GM12801 (cell line): ENCODE measurements around the gene PLEKHJ1.

ENCODE experiments used
- TF ChIP-seq, protein P1 (sequence below): IDR thresholded peaks from one replicate; pipeline ENCODE4 v1.5.1; 2011; ENCODE audit warnings: control low read depth; ENCODE audit not compliant: insufficient read length; ENCODE audit errors: extremely low read depth

The PLEKHJ1 gene

DNA sequence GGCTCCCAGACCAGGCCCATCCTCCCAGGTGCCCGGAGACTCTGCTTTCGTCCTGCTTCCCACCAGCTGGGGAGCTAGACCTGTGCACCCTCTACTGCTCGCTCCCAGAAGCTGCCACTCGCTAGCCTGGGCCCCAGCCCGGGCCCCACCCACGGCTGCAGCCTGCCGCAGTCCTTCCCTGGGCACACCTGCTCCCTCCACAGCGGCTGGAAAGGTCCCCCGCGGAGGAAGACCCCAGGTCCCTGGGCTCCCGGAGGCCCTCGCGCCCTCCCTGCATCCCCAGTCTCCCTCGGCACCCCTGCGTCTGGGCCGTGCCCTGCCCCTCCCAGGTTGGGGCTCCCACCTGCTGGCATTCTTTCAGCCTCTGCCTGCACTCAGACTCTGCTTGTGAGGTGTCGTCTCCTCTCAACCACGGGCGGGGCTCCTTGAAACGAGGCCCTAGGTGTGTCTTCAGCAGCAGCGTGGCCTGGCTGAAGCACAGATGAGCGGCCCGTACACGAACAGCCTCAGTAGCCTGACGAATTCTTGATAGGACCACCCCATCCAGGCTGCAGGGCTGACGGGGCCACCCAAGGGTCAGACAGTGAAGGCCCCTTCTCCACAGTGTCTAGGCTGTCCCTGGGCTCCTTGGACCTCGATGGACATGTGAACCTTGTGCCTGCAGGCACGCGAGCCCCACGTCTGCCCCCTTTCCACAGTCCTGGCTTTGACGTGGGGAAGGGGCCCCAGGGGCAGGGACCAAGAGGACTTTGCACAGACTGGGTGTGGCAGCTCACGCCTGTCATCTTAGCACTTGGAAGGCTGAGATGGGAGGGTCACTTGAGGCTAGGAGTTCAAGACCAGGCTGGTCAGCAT is 44.4 kb downstream of the PLEKHJ1 start:
- TF ChIP-seq, protein P1, sequence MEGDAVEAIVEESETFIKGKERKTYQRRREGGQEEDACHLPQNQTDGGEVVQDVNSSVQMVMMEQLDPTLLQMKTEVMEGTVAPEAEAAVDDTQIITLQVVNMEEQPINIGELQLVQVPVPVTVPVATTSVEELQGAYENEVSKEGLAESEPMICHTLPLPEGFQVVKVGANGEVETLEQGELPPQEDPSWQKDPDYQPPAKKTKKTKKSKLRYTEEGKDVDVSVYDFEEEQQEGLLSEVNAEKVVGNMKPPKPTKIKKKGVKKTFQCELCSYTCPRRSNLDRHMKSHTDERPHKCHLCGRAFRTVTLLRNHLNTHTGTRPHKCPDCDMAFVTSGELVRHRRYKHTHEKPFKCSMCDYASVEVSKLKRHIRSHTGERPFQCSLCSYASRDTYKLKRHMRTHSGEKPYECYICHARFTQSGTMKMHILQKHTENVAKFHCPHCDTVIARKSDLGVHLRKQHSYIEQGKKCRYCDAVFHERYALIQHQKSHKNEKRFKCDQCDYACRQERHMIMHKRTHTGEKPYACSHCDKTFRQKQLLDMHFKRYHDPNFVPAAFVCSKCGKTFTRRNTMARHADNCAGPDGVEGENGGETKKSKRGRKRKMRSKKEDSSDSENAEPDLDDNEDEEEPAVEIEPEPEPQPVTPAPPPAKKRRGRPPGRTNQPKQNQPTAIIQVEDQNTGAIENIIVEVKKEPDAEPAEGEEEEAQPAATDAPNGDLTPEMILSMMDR = no peak

DNA sequence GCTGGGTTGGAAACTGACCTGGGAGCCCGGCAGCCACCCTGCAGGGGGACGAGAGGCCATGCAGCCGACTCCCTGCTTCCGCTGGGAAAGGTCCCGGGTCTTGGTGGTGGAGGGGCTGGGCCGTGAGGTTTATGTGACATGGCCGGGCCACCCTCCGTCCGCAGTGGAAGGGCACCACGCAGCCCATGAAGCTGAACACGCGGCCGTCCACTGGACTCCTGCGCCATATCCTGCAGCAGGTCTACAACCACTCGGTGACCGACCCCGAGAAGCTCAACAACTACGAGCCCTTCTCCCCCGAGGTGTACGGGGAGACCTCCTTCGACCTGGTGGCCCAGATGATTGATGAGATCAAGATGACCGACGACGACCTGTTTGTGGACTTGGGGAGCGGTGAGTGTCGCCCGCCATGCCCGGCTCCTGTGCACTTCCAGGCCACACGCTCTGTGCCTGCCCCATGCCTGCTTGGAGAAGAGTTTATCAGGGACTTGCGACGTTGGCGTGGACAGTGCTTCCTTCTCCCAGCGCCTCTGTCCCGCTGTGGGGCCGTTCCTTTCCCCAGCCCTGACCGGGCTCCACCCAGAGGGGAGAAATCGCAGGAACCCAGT is 45.2 kb downstream of the PLEKHJ1 start:
- TF ChIP-seq, protein P1 = no peak

DNA sequence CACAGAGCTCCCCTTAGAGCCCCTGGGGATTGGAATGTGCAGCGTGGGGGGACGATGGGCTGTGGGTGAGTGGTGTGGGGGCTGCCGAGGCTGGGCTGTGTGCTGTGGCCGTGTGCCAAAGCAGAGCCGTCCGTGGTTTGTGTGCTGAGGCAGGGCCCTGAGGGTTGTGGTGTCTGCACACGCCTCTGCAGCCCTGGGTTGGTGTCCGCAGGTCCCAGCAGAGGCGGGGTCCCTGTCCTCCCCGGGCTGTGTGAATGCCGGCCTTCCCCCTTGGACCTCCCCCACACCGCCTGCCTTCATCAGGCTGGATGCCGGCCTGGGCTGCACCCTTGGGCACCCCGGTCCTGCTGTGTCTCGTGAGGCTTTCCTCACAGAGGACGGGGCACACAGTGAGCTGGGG is 46.2 kb downstream of the PLEKHJ1 start:
- TF ChIP-seq, protein P1 = no peak

DNA sequence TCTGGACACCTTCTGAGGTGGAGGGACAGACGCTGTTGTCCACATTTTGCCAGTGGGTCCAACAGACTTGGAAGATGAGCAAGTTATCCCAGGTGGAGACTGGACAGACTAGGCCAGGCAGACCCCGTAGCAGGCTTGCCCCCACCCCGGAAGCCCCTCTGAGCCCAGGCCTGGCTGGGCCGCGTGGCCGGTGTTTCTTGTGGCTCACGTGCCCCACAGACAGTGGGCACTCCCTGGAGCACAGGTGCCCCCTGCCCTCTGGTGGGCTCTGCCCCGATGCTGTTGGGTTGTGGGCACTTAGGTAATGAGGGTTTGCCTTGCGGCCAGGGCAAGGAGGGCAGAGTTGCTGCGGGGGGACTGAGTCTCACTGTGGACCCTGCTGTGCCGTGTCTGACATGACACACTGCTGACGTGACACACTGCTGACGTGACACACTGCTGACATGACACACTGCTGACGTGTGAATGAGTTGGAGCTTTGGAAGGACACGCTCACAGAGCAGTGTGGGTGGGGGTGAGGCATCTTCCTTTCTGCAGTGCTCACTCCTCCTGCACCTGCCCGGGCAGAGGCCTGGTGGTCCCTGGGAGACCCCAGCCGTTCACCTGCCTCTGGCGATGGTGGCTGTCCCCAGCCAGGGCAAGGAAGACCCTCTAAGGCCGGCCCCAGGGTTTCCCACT is 47.3 kb downstream of the PLEKHJ1 start:
- TF ChIP-seq, protein P1 = no peak

DNA sequence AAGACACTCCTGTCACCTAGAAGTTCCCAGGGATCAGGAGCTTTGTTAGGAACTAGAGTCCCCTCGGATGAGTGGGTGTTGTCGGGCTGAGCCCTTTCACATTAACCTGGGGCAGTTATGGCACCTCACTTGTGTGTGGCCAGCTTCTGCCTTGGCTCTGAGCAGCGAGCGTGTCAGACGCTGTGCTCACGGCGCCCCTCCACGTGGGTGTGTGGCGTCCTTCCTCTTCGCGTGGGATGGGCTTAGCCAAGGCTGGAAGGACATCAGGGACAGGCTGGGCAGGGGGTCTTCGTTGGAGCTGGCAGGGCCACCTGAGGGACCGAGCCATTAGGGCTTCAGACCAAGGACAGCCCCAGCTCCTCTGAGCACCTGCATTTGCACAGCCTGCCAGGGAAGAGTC is 49.0 kb downstream of the PLEKHJ1 start:
- TF ChIP-seq, protein P1 = no peak

DNA sequence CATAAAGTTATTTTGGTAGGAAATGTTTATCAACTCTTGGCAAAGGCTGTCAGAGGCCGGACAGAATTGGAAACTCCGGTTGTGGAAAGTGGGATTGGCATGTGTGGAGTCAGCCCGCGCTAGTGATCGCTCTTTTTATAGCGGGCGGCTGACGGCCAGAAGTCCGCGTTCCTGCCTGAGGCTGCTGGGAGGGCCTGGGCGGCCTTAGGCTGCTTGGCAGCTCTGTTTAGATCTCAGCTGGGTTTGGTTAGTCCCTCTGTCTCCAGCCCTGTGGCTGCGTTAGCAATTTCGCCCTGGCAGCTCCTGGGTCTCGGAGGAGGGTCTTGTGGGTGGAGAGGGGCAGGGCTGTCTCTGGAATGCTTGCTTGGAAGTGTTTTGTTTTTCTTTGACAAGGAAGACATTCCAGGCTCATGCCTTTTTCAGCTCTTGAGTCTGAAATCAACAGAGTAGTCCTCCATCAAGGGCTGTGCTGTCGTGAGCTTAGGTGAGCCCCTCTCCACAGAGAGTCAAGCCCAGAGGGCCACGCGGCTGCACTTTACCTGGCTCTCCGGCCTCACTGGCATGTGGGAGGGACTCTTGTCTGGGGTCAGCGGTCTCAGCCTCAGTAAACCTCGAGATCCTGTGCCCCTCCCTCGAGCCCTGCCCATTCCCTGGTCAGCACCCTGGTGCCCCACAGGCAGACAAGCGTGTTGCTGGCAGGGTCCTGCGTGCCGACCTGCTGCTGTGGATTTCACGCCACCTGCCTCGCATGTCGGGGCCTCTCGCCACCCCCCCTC is 49.9 kb downstream of the PLEKHJ1 start:
- TF ChIP-seq, protein P1 = no peak

DNA sequence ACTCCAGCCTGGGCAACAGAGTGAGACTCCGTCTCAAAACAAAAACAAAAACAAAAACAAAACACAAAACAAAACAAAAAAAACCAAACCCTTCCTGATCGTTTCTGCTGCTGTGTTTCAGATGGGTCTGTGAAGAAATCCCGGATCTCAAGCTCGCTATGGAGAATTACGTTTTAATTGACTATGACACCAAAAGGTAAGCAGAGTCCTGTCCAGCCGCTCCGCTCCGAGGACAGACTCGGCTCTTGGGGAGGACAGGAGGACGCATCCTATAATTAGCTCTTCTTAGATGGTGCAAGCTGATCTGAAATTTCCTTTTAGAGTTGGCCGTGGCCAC is 50.4 kb downstream of the PLEKHJ1 start:
- TF ChIP-seq, protein P1 = no peak
